Smooth muscle cell (in vitro differentiated cells): ENCODE measurements around the gene CDH4. TPM values are rescaled to one million over a fixed set of nuclear protein-coding genes. Genes with fewer than 3 reads are reported as not detected.

Experiments
- DNase-seq: peaks from one replicate; lab custom pipeline; 2025; ENCODE audit not compliant: unreplicated experiment; lab: John Stamatoyannopoulos, UW
- H2AFZ ChIP-seq: fragments of 200-600 bp; sonication (generic); 2 replicates; pipeline ENCODE4 v1.6.0; 2016; ENCODE audit warnings: antibody characterized with exemption, low read depth, mild to moderate bottlenecking
- H3F3A ChIP-seq: fragments of 200-600 bp; sonication (generic); 2 replicates; pipeline ENCODE4 v1.6.0; 2017; ENCODE audit warnings: antibody characterized with exemption, low read depth
- H3K27ac ChIP-seq: fragments of 200-600 bp; sonication (generic); 2 replicates; pipeline ENCODE4 v1.5.1; 2016; ENCODE audit warnings: low read depth, mild to moderate bottlenecking
- H3K27me3 ChIP-seq: fragments of 200-600 bp; sonication (generic); 2 replicates; pipeline ENCODE4 v1.6.1; 2016; ENCODE audit warnings: low read depth, mild to moderate bottlenecking
- H3K36me3 ChIP-seq: fragments of 200-600 bp; sonication (generic); 2 replicates; pipeline ENCODE4 v1.5.1; 2016; ENCODE audit warnings: low read depth
- H3K4me1 ChIP-seq: fragments of 200-600 bp; sonication (generic); 2 replicates; pipeline ENCODE4 v1.5.1; 2016; ENCODE audit warnings: low read depth
- H3K4me2 ChIP-seq: fragments of 200-600 bp; sonication (generic); 2 replicates; pipeline ENCODE4 v1.6.0; 2016; ENCODE audit warnings: mild to moderate bottlenecking
- H3K4me3 ChIP-seq: fragments of 200-600 bp; sonication (generic); 2 replicates; pipeline ENCODE4 v1.5.1; 2016; ENCODE audit warnings: mild to moderate bottlenecking
- H3K79me2 ChIP-seq: fragments of 200-600 bp; sonication (generic); 2 replicates; pipeline ENCODE4 v1.6.0; 2016; ENCODE audit warnings: low read depth, mild to moderate bottlenecking
- H3K9ac ChIP-seq: fragments of 200-600 bp; sonication (generic); 2 replicates; pipeline ENCODE4 v1.6.0; 2016; ENCODE audit warnings: low read depth
- H3K9me3 ChIP-seq: fragments of 200-600 bp; sonication (generic); replicated peaks from 2 replicates; pipeline ENCODE4 v1.5.1; 2016; ENCODE audit warnings: low read depth
- H4K20me1 ChIP-seq: fragments of 200-600 bp; sonication (generic); 2 replicates; pipeline ENCODE4 v1.6.0; 2016; ENCODE audit warnings: low read depth
- CTCF ChIP-seq: fragments of 200-600 bp; sonication (generic); IDR thresholded peaks from 2 replicates; pipeline ENCODE4 v1.5.1; 2017; ENCODE audit warnings: borderline replicate concordance, mild to moderate bottlenecking, antibody characterized with exemption; ENCODE audit not compliant: insufficient read depth, poor library complexity, severe bottlenecking
- WGBS: methylation state at CpG from one replicate; pipeline ENCODE4 v1.1.7; 2016; ENCODE audit warnings: low lambda C conversion rate; 5-methylcytosine and 5-hydroxymethylcytosine counted together
- polyA plus RNA-seq: library from polyadenylated mRNA; unstranded; fragments of >200 nt; fragmentation: Nextera tagmentation; extraction: Ambion mirVana; gene quantifications from 2 replicates; pipeline ENCODE4 v1.2.1, GENCODE V29; 2016
- total RNA-seq: library from RNA; depleted of rRNA; stranded (reverse); fragments of >200 nt; gene quantifications from 2 replicates; pipeline ENCODE4 v1.2.3, GENCODE V29; 2014

Gene CDH4
- total and polyA plus RNA-seq, 2 experiments from 2014 or later: 0.03 to 0.04 TPM

GRCh38 chr20:61482901-61483300, 230.8 kb downstream of the CDH4 start:
- Histone ChIP-seq H3F3A (no peaks in the 10 kb centered on the region), H3K9me3 (no peaks in the 10 kb centered on the region), H3K4me1 (peaks cover 2% of the 10 kb centered on the region), H3K27ac (no peak overlapping the region), H3K4me3 (no peak overlapping the region), H3K36me3 (no peaks in the 10 kb centered on the region), H3K4me2 (no peak overlapping the region), H3K9ac (no peak overlapping the region), H2AFZ (no peak overlapping the region), H3K27me3 (no peaks in the 10 kb centered on the region), H3K79me2 (no peaks in the 10 kb centered on the region), H4K20me1 (no peaks in the 10 kb centered on the region)
- WGBS: 95% methylated on average over 3 of the region's 3 CpGs
- DNase-seq: no peak
- TF ChIP-seq CTCF: no peak

- no peaks in the 10 kb centered on the region for H3K9me3 ChIP-seq
- H3K9ac ChIP-seq: no peak overlapping the region
- H3K4me2 ChIP-seq: no peak overlapping the region
- no peak for DNase-seq
- H3K4me3 ChIP-seq: no peak overlapping the region
- no peaks in the 10 kb centered on the region for H3K27me3 ChIP-seq
- no peaks in the 10 kb centered on the region for H3F3A ChIP-seq
- WGBS: 91% methylated on average over 16 of the region's 16 CpGs
- H2AFZ ChIP-seq: no peak overlapping the region
- no peak for TF ChIP-seq CTCF
- H4K20me1 ChIP-seq: no peaks in the 10 kb centered on the region
- H3K27ac ChIP-seq: no peak overlapping the region
- no peaks in the 10 kb centered on the region for H3K36me3 ChIP-seq
- no peaks in the 10 kb centered on the region for H3K79me2 ChIP-seq
- peaks cover 4% of the 10 kb centered on the region for H3K4me1 ChIP-seq
Measured at GRCh38 chr20:61483336-61484067, 231.4 kb downstream of the CDH4 start.

GRCh38 chr20:61486198-61486597, 234.1 kb downstream of the CDH4 start:
- 97% methylated on average over 6 of the region's 6 CpGs for WGBS
- H3K9ac ChIP-seq: no peak overlapping the region

More at GRCh38 chr20:61486198-61486597, 234.1 kb downstream of the CDH4 start:
- Histone ChIP-seq H3K36me3 (no peaks in the 10 kb centered on the region), H4K20me1 (no peaks in the 10 kb centered on the region), H3K27ac (no peak overlapping the region), H3K4me1 (peaks cover 4% of the 10 kb centered on the region), H3K9me3 (no peaks in the 10 kb centered on the region), H3K4me2 (no peak overlapping the region), H3K79me2 (no peaks in the 10 kb centered on the region), H3K27me3 (no peaks in the 10 kb centered on the region), H3K4me3 (no peak overlapping the region), H2AFZ (no peak overlapping the region), H3F3A (no peaks in the 10 kb centered on the region)
- no peak for DNase-seq
- TF ChIP-seq CTCF: no peak
